ENCODE data around the gene CFAP20.

Gene CFAP20

GRCh38 chr16:58124601-58124915 is 4.6 kb downstream of the CFAP20 start:
- DNase-seq (ENCODE audit: low read depth), result no peak

- DNase-seq (ENCODE audit: low read depth), result no peak
Measured at GRCh38 chr16:58123896-58124600, 5.1 kb downstream of the CFAP20 start.

DNA sequence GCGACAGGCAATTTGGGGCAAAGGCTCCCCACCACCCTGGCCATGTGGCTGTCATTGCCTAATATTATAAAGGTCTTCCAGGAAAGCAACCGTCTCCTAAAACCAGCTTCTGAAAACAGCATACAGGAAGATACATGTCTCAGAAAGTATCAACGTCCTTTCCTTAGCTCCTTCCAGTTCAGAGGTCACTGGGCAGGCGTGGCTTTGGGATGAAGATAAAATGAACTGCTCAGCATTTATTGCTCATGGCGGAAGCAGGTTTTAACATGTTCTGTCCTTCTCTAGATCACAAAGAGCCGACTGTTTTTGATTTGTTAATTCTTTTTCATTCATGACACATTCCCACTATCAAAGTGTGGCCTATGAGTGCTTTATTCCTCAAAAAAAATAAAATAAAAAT is 8.0 kb downstream of the CFAP20 start:
- no peak for DNase-seq (ENCODE audit: low read depth)

DNA sequence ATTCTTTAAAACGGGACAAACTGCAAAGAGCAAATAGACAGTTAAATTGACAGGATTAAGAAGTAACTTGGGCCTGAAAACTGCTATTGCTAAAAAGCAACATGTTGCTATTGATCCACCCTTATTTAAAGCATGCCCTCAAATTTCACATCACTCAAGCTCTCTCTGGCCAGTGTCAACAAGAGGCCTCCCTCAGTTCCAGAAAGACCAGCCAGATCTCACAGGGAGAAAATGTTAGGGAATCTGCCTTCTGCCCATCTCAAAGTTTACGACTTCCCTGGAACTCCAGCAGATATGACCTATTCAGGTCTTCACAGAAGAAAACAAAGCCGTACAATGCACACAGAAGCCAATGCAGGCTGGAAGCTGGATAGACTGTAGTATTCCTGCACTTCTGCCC is 8.9 kb downstream of the CFAP20 start:
- no peak for DNase-seq (ENCODE audit: low read depth)

- no peak for DNase-seq (ENCODE audit: low read depth)
Measured at GRCh38 chr16:58119509-58119845, 9.7 kb downstream of the CFAP20 start.

- no peak for DNase-seq (ENCODE audit: low read depth)
Measured at GRCh38 chr16:58118801-58119508, 10.2 kb downstream of the CFAP20 start.

DNA sequence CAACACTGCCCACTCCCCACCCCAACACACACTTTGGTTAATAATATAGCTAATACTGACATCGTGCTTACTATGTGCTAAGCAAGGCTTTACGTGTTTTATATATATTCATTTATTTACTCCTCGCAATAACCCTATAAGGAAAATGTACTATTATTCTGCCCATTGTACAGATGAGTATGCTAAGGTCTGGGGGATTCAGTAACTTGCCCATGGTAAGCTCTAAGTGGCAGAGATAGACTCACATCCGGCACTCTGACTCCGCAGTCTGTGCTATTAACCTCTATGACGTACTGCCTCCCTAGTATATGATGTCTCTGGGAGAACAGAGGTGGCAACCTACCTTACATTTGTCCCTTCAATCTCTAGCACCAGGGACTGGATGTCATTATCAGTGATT is 12.7 kb downstream of the CFAP20 start:
- DNase-seq (ENCODE audit: low read depth), result no peak

- no peak for DNase-seq (ENCODE audit: low read depth)
Measured at GRCh38 chr16:58116081-58116480, 13.1 kb downstream of the CFAP20 start.

DNA sequence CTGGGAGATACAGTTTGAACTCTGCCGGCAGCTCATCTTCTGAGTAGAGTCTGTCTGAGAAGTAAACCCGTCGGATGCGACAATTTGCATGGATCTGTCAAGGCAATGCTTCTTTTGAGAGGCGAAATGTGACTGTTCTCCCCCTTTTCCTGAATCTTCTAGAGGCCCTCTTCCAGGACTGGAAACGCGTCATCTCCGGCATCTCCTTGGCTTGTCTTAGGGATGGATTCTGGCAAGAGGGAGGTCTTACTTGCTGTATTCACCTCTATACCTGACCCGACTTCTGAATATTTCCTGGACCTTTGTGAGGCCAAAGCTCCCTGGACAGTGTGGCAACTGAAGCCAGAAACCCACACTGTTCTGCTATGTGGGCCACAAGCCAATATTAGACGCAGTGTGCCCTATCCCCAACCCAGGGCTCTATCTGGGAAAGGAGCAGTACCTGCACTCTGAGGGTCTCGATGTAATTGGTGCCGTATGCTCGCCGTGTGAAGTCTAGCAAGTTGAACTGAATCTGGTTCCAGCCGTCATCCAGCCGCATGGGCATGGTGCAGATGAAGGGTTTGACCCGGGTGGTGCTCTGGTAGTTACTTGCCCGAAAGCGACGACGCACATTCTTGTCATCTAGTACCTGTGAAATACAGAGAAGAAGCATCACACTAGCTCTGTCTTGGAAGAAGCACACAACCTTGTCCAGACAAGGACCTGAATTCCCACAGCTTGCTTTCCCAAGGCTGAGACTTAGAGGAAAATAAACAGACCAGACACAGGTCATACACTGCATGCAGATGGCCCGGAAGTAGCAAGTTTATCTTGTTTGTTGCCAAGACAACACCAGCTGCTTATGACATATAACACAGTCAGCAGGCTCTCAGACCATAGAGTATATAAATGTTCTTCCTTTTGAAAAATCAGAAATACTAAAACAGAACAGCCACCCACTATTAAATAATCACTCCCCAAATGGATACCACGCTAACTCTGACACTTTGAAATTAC is 14.1 kb downstream of the CFAP20 start:
- no peak for DNase-seq (ENCODE audit: low read depth)

GRCh38 chr16:58111302-58111627 is 17.9 kb downstream of the CFAP20 start:
- DNase-seq (ENCODE audit: low read depth), result no peak

- no peak for DNase-seq (ENCODE audit: low read depth)
Measured at GRCh38 chr16:58110571-58111301, 18.4 kb downstream of the CFAP20 start.

DNA sequence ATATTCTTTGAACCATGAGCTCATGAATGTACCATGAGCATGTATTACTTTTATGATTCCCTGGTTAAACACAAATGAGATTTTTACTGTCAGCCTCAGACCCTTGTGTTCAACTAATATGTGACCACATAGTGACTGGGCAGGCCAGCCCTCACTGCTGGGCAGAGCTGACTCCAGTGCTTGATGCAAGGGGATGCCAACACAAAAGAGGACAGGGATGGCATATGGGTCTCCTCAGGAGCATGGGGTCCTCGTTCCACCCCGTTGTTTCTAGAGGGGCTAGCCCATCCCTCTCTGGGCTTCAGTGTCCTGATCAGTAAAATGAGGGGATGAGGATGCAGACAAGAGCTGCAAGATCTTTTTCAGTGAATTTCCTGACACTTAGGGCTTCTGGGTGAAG is 19.3 kb downstream of the CFAP20 start:
- no peak for DNase-seq (ENCODE audit: low read depth)

DNA sequence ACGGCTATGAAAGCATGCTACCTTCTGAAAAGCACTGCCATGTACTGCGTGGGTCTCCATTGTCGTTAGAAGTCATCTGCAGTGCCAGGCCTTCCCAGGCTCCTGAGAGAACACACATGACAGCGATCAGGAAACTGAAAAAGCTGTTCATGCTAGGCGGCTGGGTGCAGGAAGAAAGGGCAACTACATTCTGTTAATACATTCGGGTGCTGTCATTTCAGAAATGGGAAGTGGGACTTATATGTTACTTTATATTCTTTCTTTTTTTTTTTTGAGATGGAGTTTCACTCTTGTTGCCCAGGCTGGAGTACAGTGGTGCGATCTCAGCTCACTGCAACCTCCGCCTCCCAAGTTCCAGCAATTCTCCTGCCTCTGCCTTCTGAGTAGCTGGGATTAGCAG is 19.9 kb downstream of the CFAP20 start:
- no peak for DNase-seq (ENCODE audit: low read depth)

DNA sequence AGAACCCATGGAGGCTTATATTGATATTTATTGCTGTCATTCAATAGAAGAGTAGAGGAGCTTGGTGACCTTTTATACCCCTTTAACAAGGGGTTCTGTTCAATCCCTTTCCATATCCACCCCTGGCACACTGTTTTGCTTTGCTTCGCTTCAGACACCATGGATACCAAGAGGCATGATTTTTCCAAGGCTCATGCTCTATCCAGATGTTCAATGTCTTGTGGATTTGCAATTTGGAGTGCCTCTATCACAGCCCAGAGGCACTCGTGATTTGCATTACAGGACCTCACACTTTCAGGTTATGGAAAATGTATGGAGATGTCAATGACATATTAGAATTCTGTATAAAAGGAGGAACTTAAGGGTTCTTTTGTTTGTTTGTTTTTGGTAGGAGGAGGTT is 21.5 kb downstream of the CFAP20 start:
- no peak for DNase-seq (ENCODE audit: low read depth)

- DNase-seq (ENCODE audit: low read depth), result no peak
Measured at GRCh38 chr16:58107228-58107627, 22.0 kb downstream of the CFAP20 start.

DNA sequence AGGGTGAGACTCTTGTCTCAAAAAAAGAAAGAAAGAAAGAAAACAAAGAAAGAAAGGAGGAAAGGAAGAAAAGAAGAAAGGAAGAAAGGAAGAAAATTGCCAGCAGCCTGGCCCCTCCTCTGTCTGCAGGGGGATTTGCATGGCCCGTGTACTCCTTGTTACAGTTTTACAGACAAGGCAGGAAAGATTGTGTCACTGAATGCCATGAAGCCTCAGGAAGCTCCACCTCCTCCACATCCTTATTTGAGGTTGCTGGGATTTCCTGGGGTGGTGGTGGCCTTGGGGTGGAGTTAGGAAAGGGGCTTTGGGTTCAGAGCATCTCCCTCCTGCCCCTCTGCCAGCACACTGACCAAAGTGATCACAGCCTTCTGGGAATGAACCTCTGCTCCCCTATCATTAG is 23.6 kb downstream of the CFAP20 start:
- DNase-seq (ENCODE audit: low read depth), result no peak

GRCh38 chr16:58102665-58103392 is 26.4 kb downstream of the CFAP20 start:
- no peak for DNase-seq (ENCODE audit: low read depth)

DNA sequence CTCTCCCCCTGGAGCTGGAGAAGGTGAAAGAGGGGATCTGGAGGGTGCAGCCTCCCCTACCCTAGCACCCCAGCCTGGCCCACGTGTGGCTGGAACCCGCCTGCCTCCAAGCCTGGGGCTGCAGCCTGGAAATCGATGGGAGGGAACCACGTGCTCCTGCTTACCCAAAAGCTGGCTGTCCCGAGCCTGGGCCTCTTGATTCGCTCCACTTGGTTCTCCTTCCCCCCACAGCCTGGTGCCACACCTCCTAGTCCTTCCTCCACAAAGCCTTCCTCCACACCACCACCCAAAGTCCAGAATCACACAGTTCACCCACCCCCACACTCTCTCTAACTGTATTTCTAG is 29.3 kb downstream of the CFAP20 start:
- DNase-seq (ENCODE audit: low read depth), result no peak

DNA sequence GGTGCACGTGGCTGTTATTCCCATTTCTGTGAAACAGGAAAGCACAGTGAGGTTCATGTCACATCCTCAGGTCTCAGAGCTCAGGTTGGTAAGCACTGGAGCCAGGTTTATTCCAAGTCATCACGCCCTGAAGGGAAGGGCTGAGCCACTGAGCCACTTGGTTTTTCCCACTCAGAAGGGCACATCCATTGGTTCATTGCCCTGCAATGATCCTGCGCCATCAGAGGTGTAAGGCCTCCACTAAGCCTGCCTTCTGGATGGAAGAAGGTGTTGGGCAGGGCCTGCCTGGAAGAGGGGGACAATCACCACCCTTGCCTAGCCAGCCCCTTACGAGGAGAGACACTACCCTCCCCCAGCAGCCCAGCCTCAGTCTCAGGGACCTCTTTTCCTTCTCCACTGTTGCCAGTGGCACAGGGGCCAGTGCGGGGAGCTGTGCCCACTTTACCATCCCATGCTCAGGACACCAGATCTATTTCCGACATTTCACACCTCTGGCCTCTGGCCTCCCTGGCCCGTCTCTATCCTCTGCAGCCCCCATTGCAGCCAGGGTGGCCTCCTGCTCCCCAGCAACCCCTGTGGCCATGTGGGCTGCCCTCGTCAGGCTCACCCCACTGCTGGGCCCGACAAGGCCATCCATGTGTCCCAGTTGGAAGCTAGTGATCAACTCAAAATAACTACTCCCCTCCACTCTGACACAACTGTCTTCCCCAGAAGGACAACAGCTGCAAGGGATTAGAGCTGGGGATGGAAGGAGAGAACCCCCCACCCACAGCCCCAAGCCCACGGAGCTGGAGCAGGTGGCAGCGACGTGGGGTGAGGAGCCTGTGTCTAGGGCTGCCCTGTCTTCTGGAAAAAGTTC is 29.9 kb downstream of the CFAP20 start:
- no peak for DNase-seq (ENCODE audit: low read depth)

DNA sequence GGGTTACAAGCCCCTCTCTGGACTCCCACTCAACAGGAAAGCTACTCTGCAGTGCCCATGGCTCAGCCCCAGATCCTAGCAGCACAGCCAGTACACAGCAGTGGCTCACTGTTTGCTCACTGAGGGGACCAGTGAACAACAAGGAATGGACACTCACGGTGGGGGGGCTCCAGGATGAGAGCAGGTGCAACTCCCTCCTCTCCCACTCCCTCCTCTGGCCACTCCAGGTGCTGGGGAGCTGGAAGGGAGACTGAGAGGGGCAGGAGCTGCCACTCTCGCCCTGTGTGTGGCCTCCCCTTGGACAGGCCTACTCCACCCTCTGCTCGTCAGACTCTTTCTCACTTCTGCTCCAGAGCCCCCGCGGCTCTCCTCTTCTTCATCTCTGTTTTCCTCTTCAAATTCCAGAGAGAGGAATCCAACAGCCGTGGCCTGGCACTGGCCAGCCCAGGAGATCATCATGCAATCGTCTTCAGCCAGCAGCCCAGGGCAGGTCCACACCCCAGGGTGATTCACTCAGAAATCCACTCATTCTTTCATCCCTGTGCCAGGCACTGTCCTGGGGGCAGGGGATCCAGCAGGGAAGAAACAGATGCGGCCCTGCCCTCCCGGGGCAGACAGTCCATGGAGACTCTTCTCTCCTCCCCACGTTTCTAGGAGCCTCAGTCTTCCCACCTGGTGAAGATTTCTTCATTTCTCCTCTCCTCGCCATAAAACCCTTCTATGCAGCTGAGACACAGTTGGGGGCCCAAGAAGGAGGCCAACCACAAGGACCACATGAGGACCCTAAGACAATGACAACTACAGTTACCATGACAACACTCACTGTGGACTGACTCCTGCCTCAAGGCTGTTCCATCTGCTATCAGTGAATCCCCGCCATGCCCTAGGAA is 30.7 kb downstream of the CFAP20 start:
- DNase-seq (ENCODE audit: low read depth), result no peak
